HepG2 (cell line): ENCODE measurements around the gene KDM4F. TPM values are rescaled to one million over a fixed set of nuclear protein-coding genes. Genes with fewer than 3 reads are reported as not detected.

Source experiments
- KDM5A ChIP-seq: fragments of 200-600 bp; sonication (generic); IDR thresholded peaks from 2 replicates; pipeline ENCODE4 v1.7.0; 2018; ENCODE audit warnings: antibody characterized with exemption, mild to moderate bottlenecking, low read length, borderline replicate concordance
- KLF13 ChIP-seq: sonication (generic); formaldehyde crosslinking; IDR thresholded peaks from 2 replicates; pipeline ENCODE4 v1.4.0; 2020; ENCODE audit warnings: mild to moderate bottlenecking, missing genetic modification reagents
- MEIS1 ChIP-seq: sonication (generic); formaldehyde crosslinking; IDR thresholded peaks from 2 replicates; pipeline ENCODE4 v1.9.0; 2021; ENCODE audit warnings: mild to moderate bottlenecking, missing genetic modification reagents, moderate library complexity, borderline replicate concordance
- ZFP90 ChIP-seq: sonication (generic); formaldehyde crosslinking; IDR thresholded peaks from 2 replicates; pipeline ENCODE4 v1.8.0; 2022; ENCODE audit warnings: missing genetic modification reagents, mild to moderate bottlenecking, inconsistent platforms, borderline replicate concordance
- ZNF34 ChIP-seq: sonication (generic); formaldehyde crosslinking; IDR thresholded peaks from 2 replicates; pipeline ENCODE4 v1.4.0; 2020; ENCODE audit warnings: mild to moderate bottlenecking, missing genetic modification reagents, borderline replicate concordance
- polyA plus RNA-seq, 8 experiments: library from polyadenylated mRNA; depleted of rRNA in 3 of 8; stranded (reverse) in 7 of 8; unstranded in 1 of 8; fragments of >200 nt; fragmentation: Illumina TruSeq in 4 of 8; extraction: Trizol in 4 of 8; gene quantifications; 2 replicates each; pipeline versions ENCODE4 v1.2.1 to v1.2.3, GENCODE V29; 2011 to 2016; ENCODE audit warnings: low read depth in 4 of 8, missing spikeins in 1 of 8, mixed read lengths in 1 of 8; ENCODE audit not compliant: insufficient read depth in 1 of 8
- total RNA-seq, 5 experiments: library from RNA; depleted of rRNA; stranded (reverse); fragments of >200 nt; fragmentation: Illumina TruSeq; extraction: Trizol; gene quantifications; 2 replicates each; pipeline ENCODE4 v1.2.3, GENCODE V29; 2016; ENCODE audit warnings: low read depth in 1 of 5
- TF ChIP-seq, protein P1 (sequence below): sonication (generic); formaldehyde crosslinking; IDR thresholded peaks from 2 replicates; pipeline ENCODE4 v1.4.0; 2020; ENCODE audit warnings: missing genetic modification reagents, borderline replicate concordance
- TF ChIP-seq, protein P2 (sequence below): sonication (generic); formaldehyde crosslinking; IDR thresholded peaks from 2 replicates; pipeline ENCODE4 v1.5.0; 2020; ENCODE audit warnings: missing genetic modification reagents
- TF ChIP-seq, protein P3 (sequence below): sonication (generic); formaldehyde crosslinking; IDR thresholded peaks from 2 replicates; pipeline ENCODE4 v1.4.0; 2020; ENCODE audit warnings: mild to moderate bottlenecking, missing genetic modification reagents
- TF ChIP-seq, protein P4 (sequence below): sonication (generic); formaldehyde crosslinking; conservative IDR thresholded peaks from 2 replicates; pipeline ENCODE4 v1.8.0; 2022; ENCODE audit warnings: missing genetic modification reagents

KDM4F gene
- total and polyA plus RNA-seq, 2 of the 13 experiments (the other 11 are each of a cell fraction or from before 2014, with no cell fraction given), result not detected

DNA sequence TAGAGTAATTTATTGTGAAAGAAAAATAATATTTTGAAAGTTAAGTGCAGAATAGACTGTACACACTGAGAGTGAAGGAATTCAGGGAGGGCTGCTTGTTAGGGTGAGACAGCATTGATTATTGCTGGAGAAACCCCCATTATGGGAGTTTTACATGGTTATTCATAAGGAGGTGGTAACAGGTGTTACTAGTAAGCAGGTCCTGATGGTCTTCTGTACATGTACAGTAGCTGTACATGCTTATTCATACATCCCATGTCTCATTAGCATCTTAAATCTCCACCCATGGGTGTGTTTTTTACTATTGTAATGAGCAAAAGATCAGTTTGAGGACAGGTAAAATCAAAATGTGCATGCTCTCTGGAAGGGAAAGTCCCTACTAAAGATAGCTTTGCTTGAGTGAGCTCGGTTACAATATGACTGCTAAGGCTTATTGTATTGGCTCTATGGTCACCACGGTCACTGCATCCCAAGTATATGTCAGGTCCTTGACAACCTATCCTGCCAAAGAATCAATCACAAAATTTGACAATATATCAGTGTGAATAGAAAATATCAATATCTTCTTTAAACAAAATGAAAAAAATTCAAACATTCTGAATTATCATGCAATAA lies 6.2 kb downstream of the KDM4F start (continued):
- TF ChIP-seq, protein P1, sequence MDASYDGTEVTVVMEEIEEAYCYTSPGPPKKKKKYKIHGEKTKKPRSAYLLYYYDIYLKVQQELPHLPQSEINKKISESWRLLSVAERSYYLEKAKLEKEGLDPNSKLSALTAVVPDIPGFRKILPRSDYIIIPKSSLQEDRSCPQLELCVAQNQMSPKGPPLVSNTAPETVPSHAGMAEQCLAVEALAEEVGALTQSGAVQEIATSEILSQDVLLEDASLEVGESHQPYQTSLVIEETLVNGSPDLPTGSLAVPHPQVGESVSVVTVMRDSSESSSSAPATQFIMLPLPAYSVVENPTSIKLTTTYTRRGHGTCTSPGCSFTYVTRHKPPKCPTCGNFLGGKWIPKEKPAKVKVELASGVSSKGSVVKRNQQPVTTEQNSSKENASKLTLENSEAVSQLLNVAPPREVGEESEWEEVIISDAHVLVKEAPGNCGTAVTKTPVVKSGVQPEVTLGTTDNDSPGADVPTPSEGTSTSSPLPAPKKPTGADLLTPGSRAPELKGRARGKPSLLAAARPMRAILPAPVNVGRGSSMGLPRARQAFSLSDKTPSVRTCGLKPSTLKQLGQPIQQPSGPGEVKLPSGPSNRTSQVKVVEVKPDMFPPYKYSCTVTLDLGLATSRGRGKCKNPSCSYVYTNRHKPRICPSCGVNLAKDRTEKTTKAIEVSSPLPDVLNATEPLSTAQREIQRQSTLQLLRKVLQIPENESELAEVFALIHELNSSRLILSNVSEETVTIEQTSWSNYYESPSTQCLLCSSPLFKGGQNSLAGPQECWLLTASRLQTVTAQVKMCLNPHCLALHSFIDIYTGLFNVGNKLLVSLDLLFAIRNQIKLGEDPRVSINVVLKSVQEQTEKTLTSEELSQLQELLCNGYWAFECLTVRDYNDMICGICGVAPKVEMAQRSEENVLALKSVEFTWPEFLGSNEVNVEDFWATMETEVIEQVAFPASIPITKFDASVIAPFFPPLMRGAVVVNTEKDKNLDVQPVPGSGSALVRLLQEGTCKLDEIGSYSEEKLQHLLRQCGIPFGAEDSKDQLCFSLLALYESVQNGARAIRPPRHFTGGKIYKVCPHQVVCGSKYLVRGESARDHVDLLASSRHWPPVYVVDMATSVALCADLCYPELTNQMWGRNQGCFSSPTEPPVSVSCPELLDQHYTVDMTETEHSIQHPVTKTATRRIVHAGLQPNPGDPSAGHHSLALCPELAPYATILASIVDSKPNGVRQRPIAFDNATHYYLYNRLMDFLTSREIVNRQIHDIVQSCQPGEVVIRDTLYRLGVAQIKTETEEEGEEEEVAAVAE (CRISPR knock-in tag), result no peak
- no peak for TF ChIP-seq MEIS1 (CRISPR knock-in tag)
- TF ChIP-seq ZNF34, result no peak
- TF ChIP-seq, protein P2, sequence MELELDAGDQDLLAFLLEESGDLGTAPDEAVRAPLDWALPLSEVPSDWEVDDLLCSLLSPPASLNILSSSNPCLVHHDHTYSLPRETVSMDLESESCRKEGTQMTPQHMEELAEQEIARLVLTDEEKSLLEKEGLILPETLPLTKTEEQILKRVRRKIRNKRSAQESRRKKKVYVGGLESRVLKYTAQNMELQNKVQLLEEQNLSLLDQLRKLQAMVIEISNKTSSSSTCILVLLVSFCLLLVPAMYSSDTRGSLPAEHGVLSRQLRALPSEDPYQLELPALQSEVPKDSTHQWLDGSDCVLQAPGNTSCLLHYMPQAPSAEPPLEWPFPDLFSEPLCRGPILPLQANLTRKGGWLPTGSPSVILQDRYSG (CRISPR knock-in tag), result no peak
- no peak for TF ChIP-seq KLF13 (CRISPR knock-in tag)
- no peak for TF ChIP-seq ZFP90 (CRISPR knock-in tag)
- TF ChIP-seq, protein P3, sequence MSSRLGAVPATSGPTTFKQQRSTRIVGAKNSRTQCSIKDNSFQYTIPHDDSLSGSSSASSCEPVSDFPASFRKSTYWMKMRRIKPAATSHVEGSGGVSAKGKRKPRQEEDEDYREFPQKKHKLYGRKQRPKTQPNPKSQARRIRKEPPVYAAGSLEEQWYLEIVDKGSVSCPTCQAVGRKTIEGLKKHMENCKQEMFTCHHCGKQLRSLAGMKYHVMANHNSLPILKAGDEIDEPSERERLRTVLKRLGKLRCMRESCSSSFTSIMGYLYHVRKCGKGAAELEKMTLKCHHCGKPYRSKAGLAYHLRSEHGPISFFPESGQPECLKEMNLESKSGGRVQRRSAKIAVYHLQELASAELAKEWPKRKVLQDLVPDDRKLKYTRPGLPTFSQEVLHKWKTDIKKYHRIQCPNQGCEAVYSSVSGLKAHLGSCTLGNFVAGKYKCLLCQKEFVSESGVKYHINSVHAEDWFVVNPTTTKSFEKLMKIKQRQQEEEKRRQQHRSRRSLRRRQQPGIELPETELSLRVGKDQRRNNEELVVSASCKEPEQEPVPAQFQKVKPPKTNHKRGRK (CRISPR knock-in tag), result no peak
- TF ChIP-seq, protein P4, sequence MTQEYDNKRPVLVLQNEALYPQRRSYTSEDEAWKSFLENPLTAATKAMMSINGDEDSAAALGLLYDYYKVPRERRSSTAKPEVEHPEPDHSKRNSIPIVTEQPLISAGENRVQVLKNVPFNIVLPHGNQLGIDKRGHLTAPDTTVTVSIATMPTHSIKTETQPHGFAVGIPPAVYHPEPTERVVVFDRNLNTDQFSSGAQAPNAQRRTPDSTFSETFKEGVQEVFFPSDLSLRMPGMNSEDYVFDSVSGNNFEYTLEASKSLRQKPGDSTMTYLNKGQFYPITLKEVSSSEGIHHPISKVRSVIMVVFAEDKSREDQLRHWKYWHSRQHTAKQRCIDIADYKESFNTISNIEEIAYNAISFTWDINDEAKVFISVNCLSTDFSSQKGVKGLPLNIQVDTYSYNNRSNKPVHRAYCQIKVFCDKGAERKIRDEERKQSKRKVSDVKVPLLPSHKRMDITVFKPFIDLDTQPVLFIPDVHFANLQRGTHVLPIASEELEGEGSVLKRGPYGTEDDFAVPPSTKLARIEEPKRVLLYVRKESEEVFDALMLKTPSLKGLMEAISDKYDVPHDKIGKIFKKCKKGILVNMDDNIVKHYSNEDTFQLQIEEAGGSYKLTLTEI (CRISPR knock-in tag), result no peak
- TF ChIP-seq KDM5A, result no peak
